Activated CD4-positive, CD25-positive, alpha-beta regulatory T cell treated with anti-CD3 and anti-CD28 coated beads, Interleukin-2, amount 50 U/mL, for 24 hours (primary cell): ENCODE results near the gene GRB10.
"Not testable (repeated sequence)": the region's sequence is repeated elsewhere in the genome, so short reads cannot be mapped to it uniquely, and the experiment has no call there.

ENCODE experiments used
- ATAC-seq, 2 donors: fragments of 150-1000 bp; cut with Tn5 transposase; one replicate each; pipeline ENCODE4 v1.10.0; 2021; ENCODE audit warnings: mild to moderate bottlenecking in 1 of 2, moderate library complexity in 1 of 2

Gene GRB10

DNA sequence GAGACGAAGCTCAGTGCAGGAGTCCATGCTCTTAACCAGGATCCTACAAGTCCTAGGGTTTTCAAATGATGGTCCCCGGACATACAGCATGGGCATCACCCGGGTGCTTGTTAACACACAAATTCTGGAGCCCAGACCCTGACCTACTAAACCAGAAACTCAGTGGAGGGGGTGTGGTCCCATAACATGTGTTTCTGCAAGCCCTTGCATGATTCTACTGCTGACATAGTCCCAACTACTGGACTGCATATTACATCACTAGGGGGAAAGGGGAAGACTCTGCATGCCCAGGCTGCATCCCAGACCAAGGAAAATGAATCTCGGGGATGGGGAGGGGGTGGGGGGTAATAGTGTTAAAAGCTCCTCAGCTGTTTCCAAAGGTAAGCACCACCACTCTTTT, 40.3 kb downstream of the GRB10 start:
- ATAC-seq: no peak

GRCh38 chr7:50739744-50740435, 42.8 kb downstream of the GRB10 start:
- ATAC-seq: peak; percentile 95 to 98

- no peak for ATAC-seq
Observed at GRCh38 chr7:50738932-50739331, 43.8 kb downstream of the GRB10 start.

GRCh38 chr7:50735836-50736235, 46.9 kb downstream of the GRB10 start:
- not testable (repeated sequence) for ATAC-seq

DNA sequence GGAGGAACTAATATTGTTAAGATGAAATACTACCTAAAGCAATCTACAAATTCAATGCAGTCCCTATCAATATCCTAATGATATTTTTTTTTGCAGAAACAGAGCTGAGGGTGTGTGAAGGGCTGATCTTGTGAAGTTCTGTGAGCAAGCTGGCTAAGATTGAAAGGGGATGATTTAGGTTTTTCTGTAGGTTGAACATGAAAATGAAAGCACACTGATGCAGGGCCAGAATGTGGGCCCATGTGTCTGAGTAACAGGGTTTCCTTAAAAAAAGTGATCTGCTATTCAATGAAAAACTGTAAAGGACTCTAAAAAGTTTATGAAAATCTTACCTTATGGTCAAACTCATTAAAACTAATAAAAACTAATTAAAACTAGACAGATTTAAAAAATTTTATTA, 47.4 kb downstream of the GRB10 start:
- no peak for ATAC-seq

DNA sequence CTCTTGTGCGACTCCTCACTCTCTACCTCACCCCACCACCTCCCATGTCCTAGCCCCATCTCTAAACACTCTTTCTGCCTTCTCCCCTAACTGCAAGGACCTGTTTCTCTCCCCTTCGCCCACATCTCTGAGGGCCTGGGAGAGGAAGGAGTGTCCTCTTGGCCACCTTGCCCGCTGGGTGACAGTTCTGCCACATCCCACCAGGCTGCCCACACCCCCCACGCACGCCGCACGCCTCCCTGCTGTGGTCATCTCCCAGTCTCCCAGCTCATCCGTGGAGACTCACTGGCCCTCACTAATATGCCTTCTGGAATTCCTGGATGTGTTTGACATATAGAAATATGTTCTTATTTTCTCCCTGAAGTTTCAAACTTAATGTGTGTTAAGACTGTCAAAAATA, 48.5 kb downstream of the GRB10 start:
- ATAC-seq: no peak

GRCh38 chr7:50733552-50733951, 49.1 kb downstream of the GRB10 start:
- ATAC-seq: no peak

DNA sequence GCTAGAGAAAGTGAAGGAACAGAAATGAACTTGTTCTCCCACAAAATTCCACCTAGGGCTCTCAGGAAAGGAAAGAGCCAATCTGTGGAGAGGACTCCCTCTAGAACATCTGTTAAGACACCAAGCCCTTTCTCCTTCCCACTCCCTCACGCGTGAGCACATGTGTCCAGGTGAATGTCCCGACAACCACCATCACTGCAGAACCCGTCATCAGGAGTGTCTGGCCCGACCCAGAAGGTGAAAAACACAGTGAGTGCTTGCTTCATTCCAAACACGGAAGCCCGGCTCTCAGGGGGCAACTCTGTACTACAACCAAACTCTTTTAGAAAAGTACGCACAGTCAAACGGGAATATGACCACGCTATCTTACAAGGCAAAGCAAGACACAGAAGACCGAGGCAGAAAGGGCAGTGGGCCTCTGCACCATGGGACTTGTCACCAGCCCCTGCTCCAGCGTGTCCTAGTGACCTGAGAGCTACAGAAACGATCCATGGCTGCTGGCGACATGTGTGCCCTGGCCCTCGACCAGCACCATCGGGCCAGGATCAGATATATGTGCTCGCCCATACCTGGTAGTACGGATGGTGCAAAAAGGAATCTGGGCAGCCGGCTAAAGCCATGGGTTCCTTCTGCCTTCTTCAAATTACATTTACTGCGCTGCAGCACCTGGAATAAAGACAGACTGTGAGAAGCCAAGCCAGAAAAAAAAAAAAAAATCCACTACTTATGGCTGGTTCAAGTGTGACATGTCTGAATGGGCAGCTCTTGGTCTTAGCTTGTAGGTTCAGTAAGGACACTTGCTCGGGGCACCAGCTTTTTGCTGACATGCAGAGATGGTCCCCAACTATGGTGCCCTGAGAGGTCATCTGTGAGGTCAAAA, 50.8 kb downstream of the GRB10 start:
- ATAC-seq: no peak

DNA sequence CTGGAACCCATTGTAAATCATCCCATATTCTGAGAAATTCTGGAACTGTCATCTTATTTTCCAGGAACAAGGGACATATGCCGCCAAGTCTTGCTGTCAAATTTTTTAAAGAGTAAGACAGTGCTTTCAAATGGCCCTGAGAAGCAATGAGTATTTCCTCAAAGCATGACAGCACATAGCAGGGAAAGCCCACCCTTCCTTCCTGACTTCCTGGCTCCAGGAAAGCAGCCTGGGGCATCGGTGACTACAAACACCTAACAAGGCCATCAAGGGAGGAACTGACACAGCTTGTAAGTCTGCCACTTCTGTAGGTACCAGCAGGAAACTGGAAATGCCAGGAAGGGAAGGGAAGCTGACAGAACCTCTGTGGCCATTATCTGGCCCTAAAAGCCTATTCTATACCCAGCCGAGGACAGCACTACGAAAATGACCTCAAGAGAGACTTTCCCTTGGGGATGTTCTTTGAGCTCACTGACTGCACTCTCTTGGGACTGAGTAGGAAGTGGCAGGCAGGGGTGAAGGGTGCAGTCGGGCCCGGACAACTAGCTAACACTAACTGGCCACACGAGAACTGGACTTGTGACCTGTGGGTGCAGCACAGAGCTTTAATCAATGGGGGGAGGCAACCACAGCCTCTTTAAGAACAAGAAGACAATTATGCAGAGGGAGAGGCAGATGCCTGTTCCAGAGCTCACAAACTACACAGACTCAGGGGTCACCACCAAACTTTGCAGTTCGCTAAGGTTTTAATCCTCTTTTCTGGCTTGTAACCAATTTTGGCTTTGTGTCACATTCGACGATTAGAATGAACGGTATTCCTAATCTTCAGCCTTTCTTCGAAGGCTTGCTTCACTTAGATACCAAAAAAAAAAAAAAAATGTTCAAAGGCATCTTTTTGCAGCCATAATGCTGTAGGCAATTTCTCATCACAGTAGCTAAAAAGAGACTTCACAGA, 52.0 kb downstream of the GRB10 start:
- no peak for ATAC-seq

- no peak for ATAC-seq
Observed at GRCh38 chr7:50729962-50730361, 52.7 kb downstream of the GRB10 start.

DNA sequence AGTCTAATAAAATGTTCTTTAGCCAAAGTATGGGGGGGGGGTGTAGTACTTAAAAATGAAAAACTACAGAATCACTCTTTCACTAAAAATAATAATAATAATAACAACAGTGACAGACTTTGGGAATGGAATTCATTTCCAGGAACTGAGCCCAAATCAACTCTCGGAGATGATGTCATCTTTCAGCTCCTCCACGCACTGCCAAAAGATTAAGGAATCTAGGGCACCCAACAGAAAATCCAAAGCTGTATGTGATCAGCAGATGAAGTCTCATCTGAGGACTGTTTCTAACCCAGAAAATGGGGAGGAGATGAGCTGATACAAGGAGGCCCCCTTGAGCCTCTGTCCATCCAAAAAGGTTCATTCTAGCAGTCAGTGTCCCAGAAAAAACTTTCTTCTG, 54.5 kb downstream of the GRB10 start:
- no peak for ATAC-seq

DNA sequence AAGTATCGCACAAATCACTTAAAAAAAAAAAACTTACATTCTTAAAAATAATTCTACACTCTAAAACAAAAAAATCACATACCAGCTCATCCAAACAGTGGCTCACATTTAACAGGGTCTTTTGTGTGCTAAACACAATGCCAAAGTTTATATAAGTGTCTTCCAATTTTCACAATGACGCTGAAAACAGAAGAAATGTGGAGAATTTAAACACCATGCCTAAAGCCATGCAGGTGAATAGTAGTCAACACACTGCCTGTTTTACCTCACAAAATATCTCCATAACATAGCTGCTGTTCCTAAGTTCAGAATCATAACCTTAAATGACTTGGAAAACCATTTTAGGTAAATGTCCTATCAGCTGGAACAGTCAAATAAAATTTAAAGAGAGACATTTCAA, 55.0 kb downstream of the GRB10 start:
- no peak for ATAC-seq

GRCh38 chr7:50727072-50727471, 55.6 kb downstream of the GRB10 start:
- ATAC-seq: no peak

DNA sequence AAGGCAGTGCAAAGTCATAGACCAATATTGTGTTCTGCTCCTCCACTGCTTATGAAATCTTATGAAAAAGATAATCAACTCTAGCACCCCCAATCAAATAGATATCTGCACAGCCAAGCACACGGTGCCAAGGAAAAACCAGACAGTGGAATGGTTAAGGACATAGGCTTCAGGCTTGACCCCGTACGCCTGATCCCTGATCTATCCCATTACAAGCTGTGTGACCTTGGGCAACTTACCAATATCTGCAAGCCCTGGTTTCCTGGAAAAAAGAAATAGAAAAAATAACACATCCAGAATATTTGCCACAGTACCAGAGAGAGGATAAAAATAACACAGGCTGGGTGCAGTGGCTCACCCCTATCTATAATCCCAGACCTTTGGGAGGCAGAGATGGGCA, 56.9 kb downstream of the GRB10 start:
- no peak for ATAC-seq

DNA sequence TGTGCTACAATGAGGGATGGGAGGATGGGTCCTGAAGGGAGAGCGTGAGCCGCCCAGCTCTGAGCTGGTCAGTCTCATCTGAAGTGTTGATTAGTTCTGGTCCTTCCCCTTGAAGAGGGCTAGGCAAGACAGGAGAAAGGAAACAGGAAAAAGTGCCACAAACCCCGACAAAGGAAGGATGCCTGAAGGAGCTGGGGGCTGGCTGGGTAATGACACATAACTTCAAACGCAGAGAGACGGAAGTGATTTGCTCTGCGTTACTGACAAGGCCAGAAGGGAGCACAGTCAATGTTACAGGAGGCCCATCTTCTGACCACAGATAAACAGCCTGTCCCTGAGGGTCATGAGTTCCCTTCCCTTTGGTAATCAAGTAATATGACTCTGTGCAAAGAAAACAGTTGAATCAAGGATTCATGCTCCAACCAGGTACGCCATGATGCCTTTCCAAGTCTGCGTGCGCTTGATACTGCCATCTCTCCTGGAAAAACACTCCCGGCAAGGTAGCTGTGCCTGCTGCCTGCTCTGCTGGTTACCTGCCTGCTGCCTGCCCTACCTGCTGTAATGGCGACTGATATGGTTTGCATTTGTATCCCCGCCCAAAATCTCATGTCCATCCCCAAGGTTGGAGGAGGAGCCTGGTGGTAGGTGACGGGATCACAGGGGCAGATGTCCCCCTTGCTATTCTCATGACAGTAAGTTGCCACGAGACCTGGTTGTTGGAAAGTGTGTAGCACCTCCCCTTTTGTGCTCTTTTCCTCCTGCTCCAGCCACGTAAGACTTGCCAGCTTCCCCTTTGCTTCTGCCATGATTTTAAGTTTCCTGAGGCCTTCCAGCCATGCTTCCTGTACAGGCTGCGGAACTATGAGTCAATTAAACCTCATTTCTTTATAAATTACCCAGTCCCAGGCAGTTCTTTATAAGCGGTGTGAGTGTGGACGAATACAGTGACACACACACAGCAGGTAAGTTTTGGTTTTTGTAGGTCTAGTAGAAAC, 57.9 kb downstream of the GRB10 start:
- ATAC-seq: no peak

DNA sequence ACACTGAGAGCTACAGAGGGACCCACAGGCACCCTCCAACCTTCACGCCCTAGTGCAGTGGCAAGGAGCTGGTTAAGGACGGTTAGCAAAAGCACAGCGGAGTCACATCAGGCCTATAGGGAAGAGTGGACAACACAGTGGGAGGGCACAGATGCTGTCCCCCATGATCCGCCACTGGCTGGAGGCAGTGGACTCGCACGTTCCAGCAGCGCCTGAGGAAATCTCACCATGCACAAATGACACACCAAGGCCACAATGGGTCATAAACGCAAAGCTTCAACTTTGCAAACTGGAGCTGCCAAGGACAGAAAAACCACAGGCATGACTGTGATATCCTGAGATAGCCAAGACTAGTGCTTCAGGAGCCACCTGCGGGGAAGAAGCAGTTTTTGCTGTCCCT, 58.8 kb downstream of the GRB10 start:
- no peak for ATAC-seq

GRCh38 chr7:50723173-50723572, 59.5 kb downstream of the GRB10 start:
- no peak for ATAC-seq

GRCh38 chr7:50721661-50722259, 60.9 kb downstream of the GRB10 start:
- no peak for ATAC-seq

DNA sequence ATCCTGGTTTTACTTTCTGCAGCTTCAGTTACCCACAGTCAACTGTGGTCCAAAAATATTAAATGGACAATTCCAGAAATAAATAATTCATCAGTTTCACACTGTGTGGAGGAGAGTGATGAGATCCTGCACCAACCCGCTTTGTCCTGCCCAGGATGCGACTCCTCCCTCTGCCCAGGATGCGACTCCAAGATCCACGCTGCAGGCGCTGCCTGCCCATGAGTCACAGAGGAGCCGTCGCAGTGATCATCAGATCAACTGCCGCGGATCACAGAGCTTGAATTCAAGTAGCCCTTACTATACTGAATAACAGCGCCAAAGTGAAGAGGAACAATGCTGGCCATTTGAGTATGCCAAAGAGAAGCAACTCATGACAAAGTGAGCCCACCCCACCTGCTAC, 61.5 kb downstream of the GRB10 start:
- ATAC-seq: no peak

DNA sequence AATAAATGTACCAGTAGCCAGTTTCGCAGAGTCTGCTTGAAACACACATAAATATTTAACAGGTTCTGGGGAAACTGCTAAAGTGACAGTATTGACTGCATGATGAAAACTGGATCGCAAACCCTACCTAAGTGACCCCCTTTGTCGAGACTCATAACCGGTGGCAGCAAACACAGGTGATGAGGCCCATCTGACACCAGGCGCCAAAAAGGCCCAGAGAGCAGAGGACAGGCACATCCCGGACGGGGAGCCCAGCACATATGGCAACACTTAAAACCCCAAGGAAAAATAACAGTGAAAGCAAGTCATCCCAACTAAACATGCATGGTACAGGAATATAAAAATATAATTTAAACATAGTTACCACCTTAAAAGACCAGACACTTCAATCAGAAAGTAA, 62.4 kb downstream of the GRB10 start:
- no peak for ATAC-seq

GRCh38 chr7:50718876-50719275, 63.8 kb downstream of the GRB10 start:
- ATAC-seq: no peak
